WTC11 (cell line): ENCODE measurements around the gene CIAPIN1. TPM values are rescaled to one million over a fixed set of nuclear protein-coding genes. Genes with fewer than 3 reads are reported as not detected.

Experiments
- ATAC-seq: fragments of 200-7000 bp; cut with Tn5 transposase; 2 replicates; pipeline ENCODE4 v1.10.0; 2021; ENCODE audit warnings: mild to moderate bottlenecking, moderate library complexity
- CTCF ChIA-PET: fragments of 300-600 bp; sonication (Branson Sonifier 250); formaldehyde crosslinking; loops from one replicate; lab custom pipeline; 2021; ENCODE audit warnings: antibody characterized with exemption; lab: Charles Lee
- POLR2A ChIA-PET: fragments of 350-600 bp; sonication (Branson Sonifier 250); formaldehyde crosslinking; loops from one replicate; lab custom pipeline; 2021; ENCODE audit warnings: antibody characterized with exemption; lab: Charles Lee
- DNase-seq: peaks from one replicate; pipeline ENCODE4 v3.0.0; 2021; ENCODE audit warnings: low spot score
- H3K27ac Mint-ChIP-seq: 2 replicates; pipeline ENCODE4 v1.8.0; 2021; ENCODE audit warnings: mixed read lengths
- H3K27me3 Mint-ChIP-seq: 2 replicates; pipeline ENCODE4 v1.8.0; 2021; ENCODE audit warnings: low read depth, mild to moderate bottlenecking, moderate library complexity, mixed read lengths
- H3K36me3 Mint-ChIP-seq: 2 replicates; pipeline ENCODE4 v1.8.0; 2021; ENCODE audit warnings: mixed read lengths
- H3K4me1 Mint-ChIP-seq: 2 replicates; pipeline ENCODE4 v1.8.0; 2022; ENCODE audit warnings: mixed read lengths
- H3K4me3 Mint-ChIP-seq: 2 replicates; pipeline ENCODE4 v1.8.0; 2021; ENCODE audit warnings: mild to moderate bottlenecking, moderate library complexity, mixed read lengths
- H3K9me3 Mint-ChIP-seq: 2 replicates; pipeline ENCODE4 v1.8.0; 2021; ENCODE audit warnings: mixed read lengths
- AR ChIP-seq: fragments of 250-450 bp; sonication (Bioruptor Pico); IDR thresholded peaks from 2 replicates; pipeline ENCODE4 v1.9.0; 2021; ENCODE audit warnings: mild to moderate bottlenecking
- ATF1 ChIP-seq: sonication (generic); formaldehyde crosslinking; IDR thresholded peaks from 2 replicates; pipeline ENCODE4 v1.8.1; 2023; ENCODE audit warnings: mild to moderate bottlenecking, moderate library complexity, missing genetic modification reagents
- CBFB ChIP-seq: sonication (generic); formaldehyde crosslinking; IDR thresholded peaks from 2 replicates; pipeline ENCODE4 v1.8.1; 2022; ENCODE audit warnings: mild to moderate bottlenecking, low read depth, missing genetic modification reagents
- IRF2 ChIP-seq: sonication (generic); formaldehyde crosslinking; IDR thresholded peaks from 2 replicates; pipeline ENCODE4 v1.8.0; 2022; ENCODE audit warnings: low read depth, missing genetic modification reagents, borderline replicate concordance
- MLX ChIP-seq: sonication (generic); formaldehyde crosslinking; IDR thresholded peaks from 2 replicates; pipeline ENCODE4 v1.8.1; 2023; ENCODE audit warnings: mild to moderate bottlenecking, missing genetic modification reagents, moderate library complexity
- OVOL2 ChIP-seq: fragments of 250-450 bp; sonication (Bioruptor Pico); IDR thresholded peaks from 2 replicates; pipeline ENCODE4 v1.9.0; 2021; ENCODE audit warnings: mild to moderate bottlenecking, borderline replicate concordance
- PRDM15 ChIP-seq: sonication (generic); formaldehyde crosslinking; IDR thresholded peaks from 2 replicates; pipeline ENCODE4 v1.8.0; 2022; ENCODE audit warnings: missing genetic modification reagents
- RORB ChIP-seq: fragments of 250-450 bp; sonication (Bioruptor Pico); IDR thresholded peaks from 2 replicates; pipeline ENCODE4 v1.9.0; 2021; ENCODE audit warnings: mild to moderate bottlenecking
- SOX15 ChIP-seq: fragments of 250-450 bp; sonication (Bioruptor Pico); IDR thresholded peaks from 2 replicates; pipeline ENCODE4 v1.9.0; 2021; ENCODE audit warnings: mild to moderate bottlenecking
- SP1 ChIP-seq: sonication (generic); formaldehyde crosslinking; conservative IDR thresholded peaks from 2 replicates; pipeline ENCODE4 v1.8.1; 2022; ENCODE audit warnings: missing genetic modification reagents
- ZNF219 ChIP-seq: sonication (generic); formaldehyde crosslinking; IDR thresholded peaks from 2 replicates; pipeline ENCODE4 v1.8.0; 2023; ENCODE audit warnings: missing genetic modification reagents, mild to moderate bottlenecking, borderline replicate concordance
- ZSCAN18 ChIP-seq: fragments of 250-450 bp; sonication (Bioruptor Pico); IDR thresholded peaks from 2 replicates; pipeline ENCODE4 v2.1.2; 2022; ENCODE audit warnings: mild to moderate bottlenecking, moderate library complexity
- total RNA-seq: library from RNA; stranded (reverse); gene quantifications from 3 replicates; pipeline ENCODE4 v1.2.3, GENCODE V29; 2021
- TF ChIP-seq, protein P1 (sequence below): sonication (generic); formaldehyde crosslinking; IDR thresholded peaks from 2 replicates; pipeline ENCODE4 v1.8.1; 2023; ENCODE audit warnings: mild to moderate bottlenecking, moderate library complexity, missing genetic modification reagents

The CIAPIN1 gene
- total RNA-seq, 1 experiment from 2014 or later: 87.9 TPM

- TF ChIP-seq ZSCAN18 (CRISPR knock-in tag) (no peak), SOX15 (CRISPR knock-in tag) (no peak)
Measured at GRCh38 chr16:57386381-57386951, 60.7 kb downstream of the CIAPIN1 start (continued).

DNA sequence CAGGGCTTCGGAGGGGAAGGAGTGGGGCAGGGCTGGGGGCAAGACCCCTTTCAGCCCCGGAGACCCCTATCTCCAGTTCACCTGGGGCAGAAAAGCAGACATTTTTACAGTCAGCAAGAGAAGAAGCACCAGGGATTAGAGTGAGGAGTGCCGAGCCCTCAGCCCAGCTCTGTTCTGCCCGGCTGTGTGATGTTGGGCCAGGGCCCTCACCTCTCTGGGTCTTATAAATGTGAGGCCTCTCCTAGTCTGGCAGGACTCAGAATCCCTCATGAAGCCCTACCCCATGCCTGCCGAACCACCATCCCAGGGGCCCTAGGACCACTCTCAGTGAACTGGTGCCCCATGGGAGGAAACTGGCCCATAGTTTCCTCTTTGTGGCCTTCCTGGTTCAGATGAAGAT is 62.1 kb downstream of the CIAPIN1 start:
- CTCF ChIA-PET: interaction anchor here (1.1 kb wide), 1 partner anchor 32 kb away, joined by 3 read pairs; no protein-coding TSS in a partner anchor
- H3K36me3 Mint-ChIP-seq: no peaks in the 10 kb centered on the region

GRCh38 chr16:57384248-57385070 is 62.7 kb downstream of the CIAPIN1 start:
- H3K36me3 Mint-ChIP-seq: no peaks in the 10 kb centered on the region
- H3K27ac Mint-ChIP-seq: no peak overlapping the region
- no peaks in the 10 kb centered on the region for H3K27me3 Mint-ChIP-seq
- no peak for ATAC-seq
- no peak for DNase-seq
- CTCF ChIA-PET: interaction anchor here (1.1 kb wide), 1 partner anchor 33 kb away, joined by 3 read pairs; no protein-coding TSS in a partner anchor
- H3K9me3 Mint-ChIP-seq: peaks cover 5% of the 10 kb centered on the region
- H3K4me1 Mint-ChIP-seq: peaks cover 3% of the 10 kb centered on the region; the same call in 1 of the 2 replicates
- H3K4me3 Mint-ChIP-seq: no peak overlapping the region
- TF ChIP-seq SP1 (CRISPR knock-in tag) (no peak), ATF1 (CRISPR knock-in tag) (no peak), OVOL2 (CRISPR knock-in tag) (no peak), IRF2 (CRISPR knock-in tag) (no peak), MLX (CRISPR knock-in tag) (no peak), RORB (no peak), ZNF219 (CRISPR knock-in tag) (no peak), AR (CRISPR knock-in tag) (no peak)
- POLR2A ChIA-PET: no interaction called here

More for the DNA sequence above, 62.1 kb downstream of the CIAPIN1 start:
- TF ChIP-seq SOX15 (CRISPR knock-in tag): no peak
- no peak for TF ChIP-seq PRDM15
- TF ChIP-seq RORB: no peak
- TF ChIP-seq, protein P1, sequence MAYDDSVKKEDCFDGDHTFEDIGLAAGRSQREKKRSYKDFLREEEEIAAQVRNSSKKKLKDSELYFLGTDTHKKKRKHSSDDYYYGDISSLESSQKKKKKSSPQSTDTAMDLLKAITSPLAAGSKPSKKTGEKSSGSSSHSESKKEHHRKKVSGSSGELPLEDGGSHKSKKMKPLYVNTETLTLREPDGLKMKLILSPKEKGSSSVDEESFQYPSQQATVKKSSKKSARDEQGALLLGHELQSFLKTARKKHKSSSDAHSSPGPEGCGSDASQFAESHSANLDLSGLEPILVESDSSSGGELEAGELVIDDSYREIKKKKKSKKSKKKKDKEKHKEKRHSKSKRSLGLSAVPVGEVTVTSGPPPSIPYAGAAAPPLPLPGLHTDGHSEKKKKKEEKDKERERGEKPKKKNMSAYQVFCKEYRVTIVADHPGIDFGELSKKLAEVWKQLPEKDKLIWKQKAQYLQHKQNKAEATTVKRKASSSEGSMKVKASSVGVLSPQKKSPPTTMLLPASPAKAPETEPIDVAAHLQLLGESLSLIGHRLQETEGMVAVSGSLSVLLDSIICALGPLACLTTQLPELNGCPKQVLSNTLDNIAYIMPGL: no peak
- TF ChIP-seq CBFB (CRISPR knock-in tag): no peak
- ATAC-seq (no peak), DNase-seq (no peak)
- H3K27ac Mint-ChIP-seq: no peak overlapping the region
- H3K27me3 Mint-ChIP-seq: no peaks in the 10 kb centered on the region
- peaks cover 5% of the 10 kb centered on the region for H3K9me3 Mint-ChIP-seq
- peaks cover 3% of the 10 kb centered on the region; the same call in 1 of the 2 replicates for H3K4me1 Mint-ChIP-seq
- no peak overlapping the region for H3K4me3 Mint-ChIP-seq
- POLR2A ChIA-PET: no interaction called here
